ENCODE data around the gene SPDYE2. TPM values are rescaled to one million over a fixed set of nuclear protein-coding genes. Genes with fewer than 3 reads are reported as not detected.
"Not testable (repeated sequence)": the region's sequence is repeated elsewhere in the genome, so short reads cannot be mapped to it uniquely, and the experiment has no call there.

Gene SPDYE2
- total RNA-seq, 2 experiments from 2014 or later, result 0.33 to 0.36 TPM

- DNase-seq; H3K27me3 Mint-ChIP-seq; H3K4me1 Mint-ChIP-seq (ENCODE audit: low read depth); H3K4me3 ChIP-seq (ENCODE audit: low read length); H3K4me3 Mint-ChIP-seq; H3K27me3 ChIP-seq (ENCODE audit: control insufficient read depth in 1 of 2, insufficient read depth in 2 of 2, low read length in 2 of 2); H3K27ac ChIP-seq (ENCODE audit: low read depth in 1 of 2, low read length in 2 of 2); H3K36me3 Mint-ChIP-seq (ENCODE audit: low read depth); CTCF ChIA-PET; H3K36me3 ChIP-seq (ENCODE audit: insufficient read depth, low read length); ATAC-seq (ENCODE audit: poor library complexity); H3K4me1 ChIP-seq (ENCODE audit: insufficient read depth, low read length); H3K27ac Mint-ChIP-seq; H3K9me3 Mint-ChIP-seq; H3K9me3 ChIP-seq (ENCODE audit: control insufficient read depth in 1 of 2, insufficient read depth in 1 of 2, low read length in 2 of 2); intact Hi-C loops (cut with DNase I, micrococcal nuclease); POLR2A ChIA-PET: not testable (repeated sequence)
These were observed 53.6 kb downstream of the SPDYE2 start for GRCh38 chr7:102604431-102605145.

- H3K4me1 ChIP-seq (ENCODE audit: insufficient read depth, low read length); DNase-seq; intact Hi-C loops (cut with DNase I, micrococcal nuclease); H3K36me3 ChIP-seq (ENCODE audit: insufficient read depth, low read length); ATAC-seq (ENCODE audit: poor library complexity); POLR2A ChIA-PET; H3K9me3 Mint-ChIP-seq; H3K4me3 ChIP-seq (ENCODE audit: low read length); H3K4me1 Mint-ChIP-seq (ENCODE audit: low read depth); CTCF ChIA-PET; H3K27ac ChIP-seq (ENCODE audit: low read depth in 1 of 2, low read length in 2 of 2); H3K4me3 Mint-ChIP-seq; H3K27ac Mint-ChIP-seq; H3K9me3 ChIP-seq (ENCODE audit: control insufficient read depth in 1 of 2, insufficient read depth in 1 of 2, low read length in 2 of 2); H3K27me3 ChIP-seq (ENCODE audit: control insufficient read depth in 1 of 2, insufficient read depth in 2 of 2, low read length in 2 of 2); H3K36me3 Mint-ChIP-seq (ENCODE audit: low read depth); H3K27me3 Mint-ChIP-seq: not testable (repeated sequence)
These were observed 55.8 kb downstream of the SPDYE2 start for GRCh38 chr7:102606848-102607247.

DNA sequence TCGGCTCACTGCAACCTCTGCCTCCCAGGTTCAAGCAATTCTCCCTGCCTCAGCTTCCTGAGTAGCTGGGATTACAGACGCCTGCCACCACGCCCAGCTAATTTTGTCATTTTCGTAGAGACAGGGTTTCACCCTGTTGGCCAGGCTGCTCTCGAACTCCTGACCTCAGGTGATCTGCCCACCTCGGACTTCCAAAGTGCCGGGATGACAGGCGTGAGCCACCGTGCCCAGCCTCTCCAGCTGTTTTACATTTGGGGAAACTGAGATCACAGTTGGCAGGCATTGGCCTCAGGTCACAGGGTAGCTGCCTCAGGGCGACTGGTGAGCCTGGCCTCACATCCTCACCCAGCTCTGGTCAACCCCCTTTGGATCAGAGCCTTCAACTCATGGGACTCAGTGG lies 58.7 kb downstream of the SPDYE2 start:
- H3K4me3 Mint-ChIP-seq; H3K4me1 ChIP-seq (ENCODE audit: insufficient read depth, low read length); H3K36me3 ChIP-seq (ENCODE audit: insufficient read depth, low read length); H3K27me3 ChIP-seq (ENCODE audit: control insufficient read depth in 1 of 2, insufficient read depth in 2 of 2, low read length in 2 of 2); POLR2A ChIA-PET; intact Hi-C loops (cut with DNase I, micrococcal nuclease); H3K27ac Mint-ChIP-seq; CTCF ChIA-PET; ATAC-seq (ENCODE audit: poor library complexity); H3K27ac ChIP-seq (ENCODE audit: low read depth in 1 of 2, low read length in 2 of 2); H3K9me3 ChIP-seq (ENCODE audit: control insufficient read depth in 1 of 2, insufficient read depth in 1 of 2, low read length in 2 of 2); H3K4me1 Mint-ChIP-seq (ENCODE audit: low read depth); H3K9me3 Mint-ChIP-seq; H3K27me3 Mint-ChIP-seq; H3K4me3 ChIP-seq (ENCODE audit: low read length); H3K36me3 Mint-ChIP-seq (ENCODE audit: low read depth): not testable (repeated sequence)
- peak in 1 of 14 experiments; percentile 29 for DNase-seq

- H3K36me3 Mint-ChIP-seq (ENCODE audit: low read depth); H3K4me1 Mint-ChIP-seq (ENCODE audit: low read depth); intact Hi-C loops (cut with DNase I, micrococcal nuclease); H3K4me3 ChIP-seq (ENCODE audit: low read length); ATAC-seq (ENCODE audit: poor library complexity); H3K4me1 ChIP-seq (ENCODE audit: insufficient read depth, low read length); H3K36me3 ChIP-seq (ENCODE audit: insufficient read depth, low read length); H3K27me3 Mint-ChIP-seq; H3K9me3 ChIP-seq (ENCODE audit: control insufficient read depth in 1 of 2, insufficient read depth in 1 of 2, low read length in 2 of 2); H3K27ac ChIP-seq (ENCODE audit: low read depth in 1 of 2, low read length in 2 of 2); POLR2A ChIA-PET; H3K27me3 ChIP-seq (ENCODE audit: control insufficient read depth in 1 of 2, insufficient read depth in 2 of 2, low read length in 2 of 2); H3K9me3 Mint-ChIP-seq; CTCF ChIA-PET; H3K4me3 Mint-ChIP-seq; H3K27ac Mint-ChIP-seq: not testable (repeated sequence)
- peak in 1 of 14 experiments; percentile 31 for DNase-seq
These were observed 59.4 kb downstream of the SPDYE2 start for GRCh38 chr7:102610441-102610840.

- POLR2A ChIA-PET; H3K4me3 ChIP-seq (ENCODE audit: low read length); H3K9me3 ChIP-seq (ENCODE audit: control insufficient read depth in 1 of 2, insufficient read depth in 1 of 2, low read length in 2 of 2); H3K27me3 Mint-ChIP-seq; H3K4me1 Mint-ChIP-seq (ENCODE audit: low read depth); H3K9me3 Mint-ChIP-seq; DNase-seq; H3K4me3 Mint-ChIP-seq; H3K36me3 Mint-ChIP-seq (ENCODE audit: low read depth); H3K36me3 ChIP-seq (ENCODE audit: insufficient read depth, low read length); H3K27ac Mint-ChIP-seq; H3K4me1 ChIP-seq (ENCODE audit: insufficient read depth, low read length); intact Hi-C loops (cut with DNase I, micrococcal nuclease); H3K27ac ChIP-seq (ENCODE audit: low read depth in 1 of 2, low read length in 2 of 2); H3K27me3 ChIP-seq (ENCODE audit: control insufficient read depth in 1 of 2, insufficient read depth in 2 of 2, low read length in 2 of 2); CTCF ChIA-PET: not testable (repeated sequence)
- peak; percentile 87 for ATAC-seq (ENCODE audit: poor library complexity)
These were observed 60.1 kb downstream of the SPDYE2 start for GRCh38 chr7:102611013-102611674.

DNA sequence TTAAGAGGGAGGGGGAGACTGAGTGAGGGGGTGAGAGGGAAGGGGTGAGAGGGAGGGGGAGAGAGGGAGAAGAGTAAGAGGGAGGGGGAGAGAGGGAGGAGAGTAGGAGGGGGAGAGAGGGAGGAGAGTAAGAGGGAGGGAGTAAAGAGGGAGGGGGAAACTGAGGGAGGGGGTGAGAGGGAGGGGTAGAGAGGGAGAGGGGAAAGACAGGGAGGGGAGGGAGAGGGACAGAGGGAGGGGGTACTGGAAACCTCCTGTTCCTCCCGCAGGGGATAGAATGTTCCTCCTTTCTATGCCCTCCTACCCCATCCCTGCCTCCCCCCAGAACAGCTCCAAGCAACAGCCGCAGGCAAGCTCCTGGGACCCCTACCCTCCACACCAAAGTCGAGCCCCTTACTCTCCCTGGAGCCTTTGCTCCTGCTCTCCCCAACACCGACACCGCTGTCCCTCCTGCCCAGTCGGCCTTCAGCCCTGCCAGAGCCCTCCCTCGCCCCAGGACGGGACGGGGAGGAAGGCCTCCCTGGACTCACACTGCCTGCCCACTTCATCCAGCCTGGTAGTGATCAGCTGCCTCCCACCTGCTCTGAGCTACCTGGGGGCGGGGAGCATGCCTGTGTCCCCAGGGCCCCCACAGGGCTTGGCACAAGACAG lies 60.8 kb downstream of the SPDYE2 start:
- H3K4me1 ChIP-seq (ENCODE audit: insufficient read depth, low read length); H3K4me3 Mint-ChIP-seq; H3K9me3 ChIP-seq (ENCODE audit: control insufficient read depth in 1 of 2, insufficient read depth in 1 of 2, low read length in 2 of 2); H3K27me3 Mint-ChIP-seq; H3K36me3 ChIP-seq (ENCODE audit: insufficient read depth, low read length); H3K4me1 Mint-ChIP-seq (ENCODE audit: low read depth); CTCF ChIA-PET; POLR2A ChIA-PET; H3K9me3 Mint-ChIP-seq; H3K27me3 ChIP-seq (ENCODE audit: control insufficient read depth in 1 of 2, insufficient read depth in 2 of 2, low read length in 2 of 2); H3K27ac Mint-ChIP-seq; ATAC-seq (ENCODE audit: poor library complexity); intact Hi-C loops (cut with DNase I, micrococcal nuclease); H3K4me3 ChIP-seq (ENCODE audit: low read length); H3K36me3 Mint-ChIP-seq (ENCODE audit: low read depth); H3K27ac ChIP-seq (ENCODE audit: low read depth in 1 of 2, low read length in 2 of 2): not testable (repeated sequence)
- DNase-seq, result peak in 4 of 14 experiments; percentile 2 to 33 (median 14)

Data from CD4-positive, alpha-beta T cell (primary cell).